HEK293 (cell line): ENCODE results near the gene ZFP36.

Source experiments
- EGR2 ChIP-seq: fragments of 450-650 bp; formaldehyde crosslinking; IDR thresholded peaks from 2 replicates; pipeline ENCODE4 v1.5.1; 2016; ENCODE audit warnings: low read depth, missing biosample characterization, missing genetic modification characterization
- KLF9 ChIP-seq: fragments of 450-650 bp; formaldehyde crosslinking; IDR thresholded peaks from 2 replicates; pipeline ENCODE4 v1.5.1; 2016; ENCODE audit warnings: missing biosample characterization, missing genetic modification characterization, low read depth
- TCF7L2 ChIP-seq: IDR thresholded peaks from 2 replicates; pipeline ENCODE4 v1.6.1; 2011; ENCODE audit warnings: low read depth, mild to moderate bottlenecking, inconsistent platforms, low read length, moderate library complexity, borderline replicate concordance
- WT1 ChIP-seq: fragments of 450-650 bp; formaldehyde crosslinking; IDR thresholded peaks from 2 replicates; pipeline ENCODE4 v1.5.1; 2016; ENCODE audit warnings: missing biosample characterization, missing genetic modification characterization
- ZBTB20 ChIP-seq: fragments of 450-650 bp; formaldehyde crosslinking; IDR thresholded peaks from 2 replicates; pipeline ENCODE4 v1.5.1; 2016; ENCODE audit warnings: missing biosample characterization, missing genetic modification characterization
- ZBTB21 ChIP-seq: fragments of 450-650 bp; formaldehyde crosslinking; IDR thresholded peaks from 2 replicates; pipeline ENCODE4 v1.5.1; 2017; ENCODE audit warnings: missing biosample characterization, missing genetic modification characterization
- ZNF132 ChIP-seq: fragments of 450-650 bp; formaldehyde crosslinking; IDR thresholded peaks from 2 replicates; pipeline ENCODE4 v1.5.1; 2017; ENCODE audit warnings: missing biosample characterization, missing genetic modification characterization, borderline replicate concordance
- ZNF16 ChIP-seq: fragments of 450-650 bp; formaldehyde crosslinking; IDR thresholded peaks from 2 replicates; pipeline ENCODE4 v1.5.1; 2016; ENCODE audit warnings: low read depth, missing biosample characterization, missing genetic modification characterization
- ZNF37A ChIP-seq: fragments of 450-650 bp; IDR thresholded peaks from 2 replicates; pipeline ENCODE4 v1.5.1; 2018; ENCODE audit warnings: missing biosample characterization, missing genetic modification characterization
- ZNF660 ChIP-seq: fragments of 450-650 bp; IDR thresholded peaks from 2 replicates; pipeline ENCODE4 v1.5.1; 2018; ENCODE audit warnings: missing biosample characterization, mild to moderate bottlenecking, missing genetic modification characterization
- TF ChIP-seq, protein P1 (sequence below): fragments of 450-650 bp; formaldehyde crosslinking; conservative IDR thresholded peaks from 2 replicates; pipeline ENCODE4 v1.5.1; 2016; ENCODE audit warnings: low read depth, missing biosample characterization, missing genetic modification characterization
- TF ChIP-seq, protein P2 (sequence below): fragments of 450-650 bp; formaldehyde crosslinking; IDR thresholded peaks from 2 replicates; pipeline ENCODE4 v1.5.1; 2017; ENCODE audit warnings: missing biosample characterization, missing genetic modification characterization
- TF ChIP-seq, protein P3 (sequence below): fragments of 450-650 bp; formaldehyde crosslinking; IDR thresholded peaks from 2 replicates; pipeline ENCODE4 v1.5.1; 2016; ENCODE audit warnings: missing biosample characterization, missing genetic modification characterization
- TF ChIP-seq, protein P4 (sequence below): fragments of 450-650 bp; formaldehyde crosslinking; IDR thresholded peaks from 2 replicates; pipeline ENCODE4 v1.5.1; 2017; ENCODE audit warnings: missing biosample characterization, missing genetic modification characterization
- TF ChIP-seq, protein P5 (sequence below): fragments of 450-650 bp; IDR thresholded peaks from 2 replicates; pipeline ENCODE4 v1.5.1; 2018; ENCODE audit warnings: missing biosample characterization, mild to moderate bottlenecking, missing genetic modification characterization
- TF ChIP-seq, protein P6 (sequence below): fragments of 450-650 bp; formaldehyde crosslinking; IDR thresholded peaks from 2 replicates; pipeline ENCODE4 v1.5.1; 2016; ENCODE audit warnings: missing biosample characterization, missing genetic modification characterization, borderline replicate concordance

Gene ZFP36

DNA sequence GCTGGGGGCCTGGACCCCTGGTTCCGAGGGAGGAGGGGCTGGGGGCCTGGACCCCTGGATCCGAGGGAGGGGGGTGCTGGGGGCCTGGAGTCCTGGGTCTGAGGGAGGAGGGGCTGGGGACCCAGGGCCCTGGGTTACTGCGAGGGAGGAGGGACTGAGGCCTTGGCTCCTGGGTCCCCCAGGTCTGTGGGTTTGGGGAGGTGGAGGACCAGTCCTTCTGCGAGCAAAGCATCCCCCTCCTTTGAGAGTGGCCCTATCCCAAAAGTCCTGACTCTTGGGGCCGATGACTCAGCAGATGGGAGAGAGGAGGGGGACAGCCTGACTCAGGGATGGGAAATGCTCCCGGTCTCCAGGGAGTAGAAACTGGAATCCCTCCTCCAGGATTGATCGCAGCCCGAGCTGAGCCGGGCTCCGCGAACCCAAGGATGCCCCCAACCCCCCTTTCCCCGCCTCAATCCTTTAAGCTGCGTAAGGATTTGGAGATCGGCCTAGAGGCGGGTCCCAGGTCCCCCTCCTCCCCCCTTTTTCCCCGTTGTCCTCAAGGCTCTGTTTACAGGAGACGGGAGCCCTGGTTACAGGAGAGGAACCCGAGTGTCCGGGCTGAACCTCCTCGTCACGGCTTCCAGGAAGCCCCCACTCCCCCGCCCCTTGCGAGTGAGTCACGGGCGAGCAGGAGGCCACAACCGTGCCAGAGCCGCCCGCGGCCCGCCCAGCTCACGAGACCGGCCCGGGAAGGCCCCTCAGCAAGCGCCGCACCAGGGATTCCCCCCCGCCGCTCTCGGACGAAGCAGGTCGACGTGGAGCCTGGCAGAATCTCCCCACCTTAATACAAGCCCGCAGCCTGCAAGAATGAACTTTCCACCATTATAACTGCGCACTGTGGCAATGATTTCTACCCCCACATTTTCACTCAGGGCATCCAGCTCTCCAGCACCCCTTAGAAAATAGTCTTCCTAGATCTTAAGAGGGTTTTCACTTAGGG, 3.0 kb upstream of the ZFP36 start (continued):
- TF ChIP-seq, protein P1, sequence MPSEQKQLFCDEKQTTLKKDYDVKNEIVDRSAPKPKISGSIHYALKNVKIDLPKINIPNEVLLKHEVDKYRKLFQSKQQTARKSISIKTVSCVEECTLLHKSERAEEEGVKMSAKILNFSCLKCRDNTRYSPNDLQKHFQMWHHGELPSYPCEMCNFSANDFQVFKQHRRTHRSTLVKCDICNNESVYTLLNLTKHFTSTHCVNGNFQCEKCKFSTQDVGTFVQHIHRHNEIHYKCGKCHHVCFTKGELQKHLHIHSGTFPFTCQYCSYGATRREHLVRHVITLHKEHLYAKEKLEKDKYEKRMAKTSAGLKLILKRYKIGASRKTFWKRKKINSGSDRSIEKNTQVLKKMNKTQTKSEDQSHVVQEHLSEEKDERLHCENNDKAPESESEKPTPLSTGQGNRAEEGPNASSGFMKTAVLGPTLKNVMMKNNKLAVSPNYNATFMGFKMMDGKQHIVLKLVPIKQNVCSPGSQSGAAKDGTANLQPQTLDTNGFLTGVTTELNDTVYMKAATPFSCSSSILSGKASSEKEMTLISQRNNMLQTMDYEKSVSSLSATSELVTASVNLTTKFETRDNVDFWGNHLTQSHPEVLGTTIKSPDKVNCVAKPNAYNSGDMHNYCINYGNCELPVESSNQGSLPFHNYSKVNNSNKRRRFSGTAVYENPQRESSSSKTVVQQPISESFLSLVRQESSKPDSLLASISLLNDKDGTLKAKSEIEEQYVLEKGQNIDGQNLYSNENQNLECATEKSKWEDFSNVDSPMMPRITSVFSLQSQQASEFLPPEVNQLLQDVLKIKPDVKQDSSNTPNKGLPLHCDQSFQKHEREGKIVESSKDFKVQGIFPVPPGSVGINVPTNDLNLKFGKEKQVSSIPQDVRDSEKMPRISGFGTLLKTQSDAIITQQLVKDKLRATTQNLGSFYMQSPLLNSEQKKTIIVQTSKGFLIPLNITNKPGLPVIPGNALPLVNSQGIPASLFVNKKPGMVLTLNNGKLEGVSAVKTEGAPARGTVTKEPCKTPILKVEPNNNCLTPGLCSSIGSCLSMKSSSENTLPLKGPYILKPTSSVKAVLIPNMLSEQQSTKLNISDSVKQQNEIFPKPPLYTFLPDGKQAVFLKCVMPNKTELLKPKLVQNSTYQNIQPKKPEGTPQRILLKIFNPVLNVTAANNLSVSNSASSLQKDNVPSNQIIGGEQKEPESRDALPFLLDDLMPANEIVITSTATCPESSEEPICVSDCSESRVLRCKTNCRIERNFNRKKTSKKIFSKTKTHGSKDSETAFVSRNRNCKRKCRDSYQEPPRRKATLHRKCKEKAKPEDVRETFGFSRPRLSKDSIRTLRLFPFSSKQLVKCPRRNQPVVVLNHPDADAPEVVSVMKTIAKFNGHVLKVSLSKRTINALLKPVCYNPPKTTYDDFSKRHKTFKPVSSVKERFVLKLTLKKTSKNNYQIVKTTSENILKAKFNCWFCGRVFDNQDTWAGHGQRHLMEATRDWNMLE (tag by site-specific recombination), result no peak
- TF ChIP-seq, protein P2, sequence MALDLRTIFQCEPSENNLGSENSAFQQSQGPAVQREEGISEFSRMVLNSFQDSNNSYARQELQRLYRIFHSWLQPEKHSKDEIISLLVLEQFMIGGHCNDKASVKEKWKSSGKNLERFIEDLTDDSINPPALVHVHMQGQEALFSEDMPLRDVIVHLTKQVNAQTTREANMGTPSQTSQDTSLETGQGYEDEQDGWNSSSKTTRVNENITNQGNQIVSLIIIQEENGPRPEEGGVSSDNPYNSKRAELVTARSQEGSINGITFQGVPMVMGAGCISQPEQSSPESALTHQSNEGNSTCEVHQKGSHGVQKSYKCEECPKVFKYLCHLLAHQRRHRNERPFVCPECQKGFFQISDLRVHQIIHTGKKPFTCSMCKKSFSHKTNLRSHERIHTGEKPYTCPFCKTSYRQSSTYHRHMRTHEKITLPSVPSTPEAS (tag by site-specific recombination), result peak; percentile 40
- TF ChIP-seq, protein P3, sequence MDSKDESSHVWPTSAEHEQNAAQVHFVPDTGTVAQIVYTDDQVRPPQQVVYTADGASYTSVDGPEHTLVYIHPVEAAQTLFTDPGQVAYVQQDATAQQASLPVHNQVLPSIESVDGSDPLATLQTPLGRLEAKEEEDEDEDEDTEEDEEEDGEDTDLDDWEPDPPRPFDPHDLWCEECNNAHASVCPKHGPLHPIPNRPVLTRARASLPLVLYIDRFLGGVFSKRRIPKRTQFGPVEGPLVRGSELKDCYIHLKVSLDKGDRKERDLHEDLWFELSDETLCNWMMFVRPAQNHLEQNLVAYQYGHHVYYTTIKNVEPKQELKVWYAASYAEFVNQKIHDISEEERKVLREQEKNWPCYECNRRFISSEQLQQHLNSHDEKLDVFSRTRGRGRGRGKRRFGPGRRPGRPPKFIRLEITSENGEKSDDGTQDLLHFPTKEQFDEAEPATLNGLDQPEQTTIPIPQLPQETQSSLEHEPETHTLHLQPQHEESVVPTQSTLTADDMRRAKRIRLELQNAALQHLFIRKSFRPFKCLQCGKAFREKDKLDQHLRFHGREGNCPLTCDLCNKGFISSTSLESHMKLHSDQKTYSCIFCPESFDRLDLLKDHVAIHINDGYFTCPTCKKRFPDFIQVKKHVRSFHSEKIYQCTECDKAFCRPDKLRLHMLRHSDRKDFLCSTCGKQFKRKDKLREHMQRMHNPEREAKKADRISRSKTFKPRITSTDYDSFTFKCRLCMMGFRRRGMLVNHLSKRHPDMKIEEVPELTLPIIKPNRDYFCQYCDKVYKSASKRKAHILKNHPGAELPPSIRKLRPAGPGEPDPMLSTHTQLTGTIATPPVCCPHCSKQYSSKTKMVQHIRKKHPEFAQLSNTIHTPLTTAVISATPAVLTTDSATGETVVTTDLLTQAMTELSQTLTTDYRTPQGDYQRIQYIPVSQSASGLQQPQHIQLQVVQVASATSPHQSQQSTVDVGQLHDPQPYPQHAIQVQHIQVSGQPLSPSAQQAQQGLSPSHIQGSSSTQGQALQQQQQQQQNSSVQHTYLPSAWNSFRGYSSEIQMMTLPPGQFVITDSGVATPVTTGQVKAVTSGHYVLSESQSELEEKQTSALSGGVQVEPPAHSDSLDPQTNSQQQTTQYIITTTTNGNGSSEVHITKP (tag by site-specific recombination), result peak; percentile 100
- peak; percentile 40; the same call in 1 of the 2 replicates for TF ChIP-seq EGR2 (tag by site-specific recombination)
- no peak for TF ChIP-seq TCF7L2
- TF ChIP-seq, protein P4, sequence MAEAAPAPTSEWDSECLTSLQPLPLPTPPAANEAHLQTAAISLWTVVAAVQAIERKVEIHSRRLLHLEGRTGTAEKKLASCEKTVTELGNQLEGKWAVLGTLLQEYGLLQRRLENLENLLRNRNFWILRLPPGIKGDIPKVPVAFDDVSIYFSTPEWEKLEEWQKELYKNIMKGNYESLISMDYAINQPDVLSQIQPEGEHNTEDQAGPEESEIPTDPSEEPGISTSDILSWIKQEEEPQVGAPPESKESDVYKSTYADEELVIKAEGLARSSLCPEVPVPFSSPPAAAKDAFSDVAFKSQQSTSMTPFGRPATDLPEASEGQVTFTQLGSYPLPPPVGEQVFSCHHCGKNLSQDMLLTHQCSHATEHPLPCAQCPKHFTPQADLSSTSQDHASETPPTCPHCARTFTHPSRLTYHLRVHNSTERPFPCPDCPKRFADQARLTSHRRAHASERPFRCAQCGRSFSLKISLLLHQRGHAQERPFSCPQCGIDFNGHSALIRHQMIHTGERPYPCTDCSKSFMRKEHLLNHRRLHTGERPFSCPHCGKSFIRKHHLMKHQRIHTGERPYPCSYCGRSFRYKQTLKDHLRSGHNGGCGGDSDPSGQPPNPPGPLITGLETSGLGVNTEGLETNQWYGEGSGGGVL, result peak; percentile 98
- TF ChIP-seq, protein P5, sequence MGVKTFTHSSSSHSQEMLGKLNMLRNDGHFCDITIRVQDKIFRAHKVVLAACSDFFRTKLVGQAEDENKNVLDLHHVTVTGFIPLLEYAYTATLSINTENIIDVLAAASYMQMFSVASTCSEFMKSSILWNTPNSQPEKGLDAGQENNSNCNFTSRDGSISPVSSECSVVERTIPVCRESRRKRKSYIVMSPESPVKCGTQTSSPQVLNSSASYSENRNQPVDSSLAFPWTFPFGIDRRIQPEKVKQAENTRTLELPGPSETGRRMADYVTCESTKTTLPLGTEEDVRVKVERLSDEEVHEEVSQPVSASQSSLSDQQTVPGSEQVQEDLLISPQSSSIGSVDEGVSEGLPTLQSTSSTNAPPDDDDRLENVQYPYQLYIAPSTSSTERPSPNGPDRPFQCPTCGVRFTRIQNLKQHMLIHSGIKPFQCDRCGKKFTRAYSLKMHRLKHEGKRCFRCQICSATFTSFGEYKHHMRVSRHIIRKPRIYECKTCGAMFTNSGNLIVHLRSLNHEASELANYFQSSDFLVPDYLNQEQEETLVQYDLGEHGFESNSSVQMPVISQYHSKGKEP (tag by site-specific recombination), result no peak
- TF ChIP-seq, protein P6, sequence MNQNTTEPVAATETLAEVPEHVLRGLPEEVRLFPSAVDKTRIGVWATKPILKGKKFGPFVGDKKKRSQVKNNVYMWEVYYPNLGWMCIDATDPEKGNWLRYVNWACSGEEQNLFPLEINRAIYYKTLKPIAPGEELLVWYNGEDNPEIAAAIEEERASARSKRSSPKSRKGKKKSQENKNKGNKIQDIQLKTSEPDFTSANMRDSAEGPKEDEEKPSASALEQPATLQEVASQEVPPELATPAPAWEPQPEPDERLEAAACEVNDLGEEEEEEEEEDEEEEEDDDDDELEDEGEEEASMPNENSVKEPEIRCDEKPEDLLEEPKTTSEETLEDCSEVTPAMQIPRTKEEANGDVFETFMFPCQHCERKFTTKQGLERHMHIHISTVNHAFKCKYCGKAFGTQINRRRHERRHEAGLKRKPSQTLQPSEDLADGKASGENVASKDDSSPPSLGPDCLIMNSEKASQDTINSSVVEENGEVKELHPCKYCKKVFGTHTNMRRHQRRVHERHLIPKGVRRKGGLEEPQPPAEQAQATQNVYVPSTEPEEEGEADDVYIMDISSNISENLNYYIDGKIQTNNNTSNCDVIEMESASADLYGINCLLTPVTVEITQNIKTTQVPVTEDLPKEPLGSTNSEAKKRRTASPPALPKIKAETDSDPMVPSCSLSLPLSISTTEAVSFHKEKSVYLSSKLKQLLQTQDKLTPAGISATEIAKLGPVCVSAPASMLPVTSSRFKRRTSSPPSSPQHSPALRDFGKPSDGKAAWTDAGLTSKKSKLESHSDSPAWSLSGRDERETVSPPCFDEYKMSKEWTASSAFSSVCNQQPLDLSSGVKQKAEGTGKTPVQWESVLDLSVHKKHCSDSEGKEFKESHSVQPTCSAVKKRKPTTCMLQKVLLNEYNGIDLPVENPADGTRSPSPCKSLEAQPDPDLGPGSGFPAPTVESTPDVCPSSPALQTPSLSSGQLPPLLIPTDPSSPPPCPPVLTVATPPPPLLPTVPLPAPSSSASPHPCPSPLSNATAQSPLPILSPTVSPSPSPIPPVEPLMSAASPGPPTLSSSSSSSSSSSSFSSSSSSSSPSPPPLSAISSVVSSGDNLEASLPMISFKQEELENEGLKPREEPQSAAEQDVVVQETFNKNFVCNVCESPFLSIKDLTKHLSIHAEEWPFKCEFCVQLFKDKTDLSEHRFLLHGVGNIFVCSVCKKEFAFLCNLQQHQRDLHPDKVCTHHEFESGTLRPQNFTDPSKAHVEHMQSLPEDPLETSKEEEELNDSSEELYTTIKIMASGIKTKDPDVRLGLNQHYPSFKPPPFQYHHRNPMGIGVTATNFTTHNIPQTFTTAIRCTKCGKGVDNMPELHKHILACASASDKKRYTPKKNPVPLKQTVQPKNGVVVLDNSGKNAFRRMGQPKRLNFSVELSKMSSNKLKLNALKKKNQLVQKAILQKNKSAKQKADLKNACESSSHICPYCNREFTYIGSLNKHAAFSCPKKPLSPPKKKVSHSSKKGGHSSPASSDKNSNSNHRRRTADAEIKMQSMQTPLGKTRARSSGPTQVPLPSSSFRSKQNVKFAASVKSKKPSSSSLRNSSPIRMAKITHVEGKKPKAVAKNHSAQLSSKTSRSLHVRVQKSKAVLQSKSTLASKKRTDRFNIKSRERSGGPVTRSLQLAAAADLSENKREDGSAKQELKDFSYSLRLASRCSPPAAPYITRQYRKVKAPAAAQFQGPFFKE (tag by site-specific recombination), result no peak
- no peak for TF ChIP-seq ZNF16 (tag by site-specific recombination)
- TF ChIP-seq ZNF660 (tag by site-specific recombination), result peak; percentile 79
- TF ChIP-seq ZNF132, result no peak
- TF ChIP-seq WT1, result peak; percentile 78
- peak; percentile 92 for TF ChIP-seq ZBTB20 (tag by site-specific recombination)
- no peak; the same call in 1 of the 2 replicates for TF ChIP-seq ZNF37A (tag by site-specific recombination)
- TF ChIP-seq KLF9 (tag by site-specific recombination), result peak; percentile 73
- peak; percentile 63; the same call in 1 of the 2 replicates for TF ChIP-seq ZBTB21 (tag by site-specific recombination)
